Upper lobe of left lung (tissue), 4 donors: Measurements from ENCODE around the gene TOGARAM2.

ENCODE experiments used
- EP300 ChIP-seq, 4 donors: sonication (generic); formaldehyde crosslinking; IDR thresholded peaks; one replicate each; pipeline ENCODE4 v1.5.1; 2017; ENCODE audit warnings: antibody characterized with exemption in 4 of 4, control low read depth in 2 of 4
- POLR2AphosphoS5 ChIP-seq, 2 donors: sonication (generic); formaldehyde crosslinking; IDR thresholded peaks; one replicate each; pipeline ENCODE4 v1.5.1; 2017; ENCODE audit warnings: antibody characterized with exemption in 2 of 2
- TF ChIP-seq, protein P1 (sequence below), 6 experiments: fragments of 450-650 bp in 4 of 6; fragments of 200-600 bp in 2 of 6; sonication (generic) in 2 of 6; IDR thresholded peaks; one replicate each; pipeline ENCODE4 v1.5.1; 2016 to 2019; ENCODE audit warnings: antibody characterized with exemption in 6 of 6

DNA sequence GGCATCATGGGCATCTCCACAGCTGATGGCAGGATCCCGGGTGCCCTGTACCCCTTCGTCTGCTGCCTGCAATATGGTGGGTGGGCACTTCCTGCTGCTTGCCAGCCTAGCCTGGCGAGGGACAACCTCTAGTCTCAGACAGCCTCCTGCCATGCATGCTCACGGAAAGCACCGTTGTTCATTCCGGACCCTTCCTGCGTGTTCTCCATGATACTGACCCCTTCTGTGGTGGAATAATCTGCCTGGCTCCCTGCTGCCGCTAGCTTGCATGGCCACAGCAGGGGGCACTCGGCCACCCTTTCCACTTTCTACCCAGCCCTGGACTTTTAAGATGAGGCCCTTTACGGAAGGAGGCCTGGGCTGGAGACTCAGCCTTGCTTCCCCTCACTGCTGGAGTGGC lies 81.3 kb downstream of the TOGARAM2 start:
- TF ChIP-seq, protein P1, sequence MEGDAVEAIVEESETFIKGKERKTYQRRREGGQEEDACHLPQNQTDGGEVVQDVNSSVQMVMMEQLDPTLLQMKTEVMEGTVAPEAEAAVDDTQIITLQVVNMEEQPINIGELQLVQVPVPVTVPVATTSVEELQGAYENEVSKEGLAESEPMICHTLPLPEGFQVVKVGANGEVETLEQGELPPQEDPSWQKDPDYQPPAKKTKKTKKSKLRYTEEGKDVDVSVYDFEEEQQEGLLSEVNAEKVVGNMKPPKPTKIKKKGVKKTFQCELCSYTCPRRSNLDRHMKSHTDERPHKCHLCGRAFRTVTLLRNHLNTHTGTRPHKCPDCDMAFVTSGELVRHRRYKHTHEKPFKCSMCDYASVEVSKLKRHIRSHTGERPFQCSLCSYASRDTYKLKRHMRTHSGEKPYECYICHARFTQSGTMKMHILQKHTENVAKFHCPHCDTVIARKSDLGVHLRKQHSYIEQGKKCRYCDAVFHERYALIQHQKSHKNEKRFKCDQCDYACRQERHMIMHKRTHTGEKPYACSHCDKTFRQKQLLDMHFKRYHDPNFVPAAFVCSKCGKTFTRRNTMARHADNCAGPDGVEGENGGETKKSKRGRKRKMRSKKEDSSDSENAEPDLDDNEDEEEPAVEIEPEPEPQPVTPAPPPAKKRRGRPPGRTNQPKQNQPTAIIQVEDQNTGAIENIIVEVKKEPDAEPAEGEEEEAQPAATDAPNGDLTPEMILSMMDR (IDR thresholded peaks at IDR 0.05): no peak
- no peak for TF ChIP-seq EP300 (IDR thresholded peaks at IDR 0.05)
- no peak for TF ChIP-seq POLR2AphosphoS5 (IDR thresholded peaks at IDR 0.05)
